ENCODE measurements around the gene HLA-F.
A peak's percentile ranks its signal among the peaks of the same experiment; 100 is the strongest.

The HLA-F gene

DNA sequence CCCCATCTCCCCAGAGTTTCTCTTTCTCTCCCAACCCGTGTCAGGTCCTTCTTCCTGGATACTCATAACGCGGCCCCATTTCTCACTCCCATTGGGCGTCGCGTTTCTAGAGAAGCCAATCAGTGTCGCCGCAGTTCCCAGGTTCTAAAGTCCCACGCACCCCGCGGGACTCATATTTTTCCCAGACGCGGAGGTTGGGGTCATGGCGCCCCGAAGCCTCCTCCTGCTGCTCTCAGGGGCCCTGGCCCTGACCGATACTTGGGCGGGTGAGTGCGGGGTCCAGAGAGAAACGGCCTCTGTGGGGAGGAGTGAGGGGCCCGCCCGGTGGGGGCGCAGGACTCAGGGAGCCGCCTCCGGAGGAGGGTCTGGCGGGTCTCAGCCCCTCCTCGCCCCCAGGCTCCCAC is at the start of gene HLA-F:
Gene HLA-F, plus strand, starts transcription at position 173 of the 404 bp plus-strand sequence. Its CDS starts 30 bp downstream, at position 203.
- DNase-seq (ENCODE audit: low spot score in 2 of 2), result no peak
- Histone ChIP-seq H3K9me3 (no peaks in the 10 kb centered on the region), H3K36me3 (replicated peaks) (no peaks in the 10 kb centered on the region), H3K4me3 (no peak within 1 kb of the TSS), H3K4me1 (no peaks in the 10 kb centered on the region), H3K27me3 (ENCODE audit: low read depth) (0 out of 2 replicates have a peak, but pooled peaks cover 2% of the 10 kb centered on the region)
- in situ Hi-C loops (cut with MboI; ENCODE audit: low sequenced_read_pairs), result loop anchor here (25.0 kb wide), 1 partner anchor 289 kb away; no protein-coding TSS in a partner anchor

DNA sequence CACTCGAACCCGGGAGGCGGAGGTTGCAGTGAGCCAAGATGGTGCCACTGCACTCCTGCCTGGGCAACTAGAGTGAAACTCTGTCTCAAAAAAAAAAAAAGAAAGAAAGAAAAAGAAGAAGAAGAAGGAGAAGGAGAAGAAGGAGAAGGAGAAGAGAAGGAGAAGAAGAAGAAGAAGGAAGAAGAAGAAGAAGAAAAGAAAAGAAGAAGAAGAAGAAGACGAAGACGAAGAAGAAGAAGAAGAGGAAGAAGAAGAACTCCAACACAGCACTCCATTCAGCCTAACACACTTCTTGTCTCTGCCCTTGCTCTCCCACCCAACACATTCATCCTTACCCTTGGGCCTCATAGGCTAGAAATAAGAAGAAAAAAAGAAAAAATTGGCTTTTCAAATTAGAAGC is 49.2 kb upstream of the HLA-F start:
- H3K9me3 ChIP-seq, result no peaks in the 10 kb centered on the region
- no peak overlapping the region for H3K4me3 ChIP-seq
- no peaks in the 10 kb centered on the region for H3K4me1 ChIP-seq
- no peaks in the 10 kb centered on the region for H3K27me3 ChIP-seq (ENCODE audit: low read depth)
- in situ Hi-C loops (cut with MboI; ENCODE audit: low sequenced_read_pairs), result no loop called here
- DNase-seq (ENCODE audit: low spot score in 2 of 2), result no peak
- H3K36me3 ChIP-seq (replicated peaks), result no peaks in the 10 kb centered on the region

DNA sequence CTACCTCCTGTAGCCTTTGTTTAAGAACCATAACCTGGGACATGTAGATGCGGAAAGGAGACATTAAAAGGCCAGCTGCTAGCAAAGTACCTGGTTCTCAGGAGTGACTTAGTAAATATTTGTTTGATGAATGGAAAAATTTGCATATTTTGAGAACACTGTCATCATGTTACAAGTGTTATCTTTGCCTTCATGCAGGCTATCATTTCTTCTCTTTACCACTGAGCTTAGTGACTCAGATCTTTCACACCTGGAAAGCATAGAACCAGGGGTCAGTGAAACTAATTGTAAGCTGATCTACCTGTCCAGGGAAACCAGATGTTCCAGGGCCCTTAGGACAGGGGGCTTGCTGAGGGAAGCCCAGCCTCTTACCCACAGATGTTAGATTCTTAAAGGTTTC is 47.7 kb upstream of the HLA-F start:
- Histone ChIP-seq H3K9me3 (no peaks in the 10 kb centered on the region), H3K27me3 (ENCODE audit: low read depth) (no peaks in the 10 kb centered on the region), H3K4me1 (no peaks in the 10 kb centered on the region), H3K36me3 (replicated peaks) (no peaks in the 10 kb centered on the region), H3K4me3 (no peak overlapping the region)
- no peak for DNase-seq (ENCODE audit: low spot score in 2 of 2)
- in situ Hi-C loops (cut with MboI; ENCODE audit: low sequenced_read_pairs), result no loop called here

DNA sequence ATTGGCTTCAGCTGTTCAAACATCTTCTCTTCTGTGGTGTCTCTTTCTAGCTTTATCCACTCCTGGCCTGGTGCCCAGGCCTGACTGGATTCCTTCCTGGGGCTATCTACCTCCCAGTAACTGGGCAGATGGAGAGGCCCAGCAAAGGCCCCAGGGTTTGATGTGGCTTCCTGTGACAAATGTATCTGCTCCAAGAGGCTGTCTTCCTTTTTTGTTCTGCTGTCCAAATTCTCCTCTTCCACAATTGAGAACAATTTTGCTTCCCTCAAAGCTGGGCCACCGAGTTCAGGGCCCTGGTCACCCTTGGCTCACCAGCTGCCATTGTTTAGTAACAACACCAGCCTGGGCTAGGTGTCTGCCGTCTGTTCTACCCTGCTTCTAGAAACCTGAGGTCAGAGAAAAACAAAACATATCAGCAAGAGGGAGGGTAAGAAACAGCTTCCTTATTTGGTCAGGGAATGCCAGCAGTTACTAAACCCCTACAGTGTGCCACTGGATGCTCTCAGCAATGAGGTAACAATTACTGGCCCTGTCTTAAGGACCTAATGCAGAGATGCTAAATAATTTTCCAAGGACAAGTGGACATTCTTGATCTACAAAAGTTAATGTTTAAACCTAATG is 46.1 kb upstream of the HLA-F start:
- Histone ChIP-seq H3K36me3 (replicated peaks) (no peaks in the 10 kb centered on the region), H3K27me3 (ENCODE audit: low read depth) (no peaks in the 10 kb centered on the region), H3K4me1 (no peaks in the 10 kb centered on the region), H3K9me3 (no peaks in the 10 kb centered on the region), H3K4me3 (no peak overlapping the region)
- no peak for DNase-seq (ENCODE audit: low spot score in 2 of 2)
- in situ Hi-C loops (cut with MboI; ENCODE audit: low sequenced_read_pairs), result no loop called here

DNA sequence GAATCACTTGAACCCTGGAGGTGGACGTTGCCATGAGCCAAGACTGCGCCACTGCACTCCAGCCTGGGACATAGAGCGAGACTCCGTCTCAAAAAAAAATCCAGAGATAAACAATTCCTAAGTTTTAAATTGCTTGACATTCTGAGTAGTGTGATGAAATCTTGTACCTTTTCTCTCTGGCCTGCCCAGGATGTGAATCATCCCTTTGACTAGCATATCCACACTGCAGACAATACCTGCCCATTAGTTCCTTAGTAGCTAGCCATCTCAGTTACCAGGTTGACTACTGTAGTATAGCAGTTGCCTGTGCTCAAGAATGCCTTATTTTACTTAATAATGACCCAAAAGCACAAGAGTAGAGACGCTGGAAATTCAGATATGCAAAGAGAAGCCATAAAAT is 45.1 kb upstream of the HLA-F start:
- no peaks in the 10 kb centered on the region for H3K9me3 ChIP-seq
- DNase-seq (ENCODE audit: low spot score in 2 of 2), result no peak
- H3K27me3 ChIP-seq (ENCODE audit: low read depth), result no peaks in the 10 kb centered on the region
- no peak overlapping the region for H3K4me3 ChIP-seq
- no peaks in the 10 kb centered on the region for H3K36me3 ChIP-seq (replicated peaks)
- in situ Hi-C loops (cut with MboI; ENCODE audit: low sequenced_read_pairs), result no loop called here
- H3K4me1 ChIP-seq, result no peaks in the 10 kb centered on the region

DNA sequence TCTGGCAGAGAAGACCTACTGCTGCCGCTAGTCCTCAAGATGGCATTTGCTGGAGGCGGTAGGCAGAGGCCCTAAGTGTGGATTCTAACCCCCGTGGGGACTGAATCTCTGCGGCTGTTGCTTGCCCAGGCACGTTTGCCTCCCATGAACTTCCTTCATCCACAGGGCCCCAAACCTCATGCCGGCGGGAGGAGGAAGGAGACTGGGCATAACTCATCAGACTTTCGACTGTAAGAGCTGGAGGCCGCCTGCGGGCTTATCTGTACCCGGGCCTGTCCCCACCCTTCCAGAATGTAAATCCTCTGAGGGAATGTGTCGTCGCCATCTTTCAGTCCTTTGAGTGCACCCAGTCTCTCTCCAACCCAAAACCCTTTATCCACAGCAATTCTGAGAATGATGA is 43.3 kb upstream of the HLA-F start:
- Histone ChIP-seq H3K4me1 (no peaks in the 10 kb centered on the region), H3K27me3 (ENCODE audit: low read depth) (no peaks in the 10 kb centered on the region), H3K4me3 (no peak overlapping the region), H3K36me3 (replicated peaks) (no peaks in the 10 kb centered on the region), H3K9me3 (no peaks in the 10 kb centered on the region)
- no peak for DNase-seq (ENCODE audit: low spot score in 2 of 2)
- in situ Hi-C loops (cut with MboI; ENCODE audit: low sequenced_read_pairs), result no loop called here

DNA sequence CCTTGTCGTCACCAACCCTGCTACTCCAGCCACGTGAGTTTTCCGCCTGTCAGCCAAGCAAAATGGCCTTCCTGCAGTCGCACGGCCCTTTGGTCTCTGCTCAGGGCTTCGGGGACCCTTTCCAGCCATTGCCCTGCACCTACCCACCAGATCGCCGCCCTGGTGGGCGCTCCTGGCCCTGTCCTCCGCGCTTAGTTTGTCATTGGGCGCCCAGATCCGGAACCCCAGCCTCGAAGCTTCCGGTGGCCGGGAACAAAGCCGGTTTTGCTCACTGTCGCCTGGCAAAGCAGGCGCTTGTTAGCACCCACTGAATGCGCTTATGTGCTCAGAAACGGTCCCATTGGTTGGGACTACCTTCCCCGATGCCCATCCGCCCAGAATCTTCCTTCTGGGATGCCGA is 42.8 kb upstream of the HLA-F start:
- no peak for DNase-seq (ENCODE audit: low spot score in 2 of 2)
- Histone ChIP-seq H3K36me3 (replicated peaks) (no peaks in the 10 kb centered on the region), H3K4me1 (no peaks in the 10 kb centered on the region), H3K27me3 (ENCODE audit: low read depth) (no peaks in the 10 kb centered on the region), H3K9me3 (no peaks in the 10 kb centered on the region), H3K4me3 (no peak overlapping the region)
- in situ Hi-C loops (cut with MboI; ENCODE audit: low sequenced_read_pairs), result no loop called here

DNA sequence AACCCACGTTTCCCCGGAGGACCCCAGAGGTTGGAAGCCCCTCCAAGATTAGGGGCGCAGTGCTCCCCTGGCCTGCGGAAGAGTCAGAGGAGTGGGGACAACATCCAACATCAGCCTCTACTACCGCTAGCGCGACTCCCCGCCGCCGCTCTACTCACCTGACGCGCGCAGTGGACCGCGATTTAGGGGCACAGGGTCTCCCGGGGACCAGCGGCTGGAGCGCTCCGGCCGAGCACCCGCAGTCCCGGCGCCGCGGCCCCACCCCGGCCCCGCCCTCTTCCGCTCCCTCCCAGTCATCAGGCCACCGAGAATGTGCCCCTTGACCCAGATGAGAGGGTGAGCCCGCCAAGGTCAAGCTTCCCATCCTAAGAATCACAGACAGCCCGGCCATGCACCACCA is 42.3 kb upstream of the HLA-F start, which contains the start of gene ZFP57:
Gene ZFP57, minus strand, starts transcription at position 249 of the 400 bp plus-strand sequence. CDS start 4,149 bp downstream, outside the sequence.
- no peaks in the 10 kb centered on the region for H3K36me3 ChIP-seq (replicated peaks)
- no peak within 1 kb of the TSS for H3K4me3 ChIP-seq
- in situ Hi-C loops (cut with MboI; ENCODE audit: low sequenced_read_pairs), result no loop called here
- no peaks in the 10 kb centered on the region for H3K4me1 ChIP-seq
- H3K9me3 ChIP-seq, result no peaks in the 10 kb centered on the region
- no peak for DNase-seq (ENCODE audit: low spot score in 2 of 2)
- H3K27me3 ChIP-seq (ENCODE audit: low read depth), result no peaks in the 10 kb centered on the region

DNA sequence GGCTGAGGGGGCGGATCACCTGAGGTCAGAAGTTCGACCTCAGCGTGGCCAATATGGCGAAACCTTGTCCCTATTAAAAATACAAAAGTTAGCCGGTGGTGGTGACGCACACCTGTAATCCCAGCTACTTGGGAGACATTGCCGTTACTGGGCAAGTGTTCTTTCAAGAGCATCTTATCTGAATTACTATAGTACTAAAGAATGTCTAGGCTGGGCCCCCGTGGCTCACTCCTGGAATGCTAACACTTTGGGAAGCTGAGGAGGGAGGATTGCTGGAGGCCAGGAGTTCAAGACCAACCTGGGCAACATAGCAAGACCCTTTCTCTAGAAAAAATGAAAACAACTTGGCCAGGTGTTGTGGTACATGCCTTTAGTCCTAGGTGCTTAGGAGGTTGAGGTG is 41.4 kb upstream of the HLA-F start:
- Histone ChIP-seq H3K4me1 (no peaks in the 10 kb centered on the region), H3K36me3 (replicated peaks) (no peaks in the 10 kb centered on the region), H3K4me3 (no peak overlapping the region), H3K27me3 (ENCODE audit: low read depth) (no peaks in the 10 kb centered on the region), H3K9me3 (no peaks in the 10 kb centered on the region)
- no peak for DNase-seq (ENCODE audit: low spot score in 2 of 2)
- in situ Hi-C loops (cut with MboI; ENCODE audit: low sequenced_read_pairs), result no loop called here

DNA sequence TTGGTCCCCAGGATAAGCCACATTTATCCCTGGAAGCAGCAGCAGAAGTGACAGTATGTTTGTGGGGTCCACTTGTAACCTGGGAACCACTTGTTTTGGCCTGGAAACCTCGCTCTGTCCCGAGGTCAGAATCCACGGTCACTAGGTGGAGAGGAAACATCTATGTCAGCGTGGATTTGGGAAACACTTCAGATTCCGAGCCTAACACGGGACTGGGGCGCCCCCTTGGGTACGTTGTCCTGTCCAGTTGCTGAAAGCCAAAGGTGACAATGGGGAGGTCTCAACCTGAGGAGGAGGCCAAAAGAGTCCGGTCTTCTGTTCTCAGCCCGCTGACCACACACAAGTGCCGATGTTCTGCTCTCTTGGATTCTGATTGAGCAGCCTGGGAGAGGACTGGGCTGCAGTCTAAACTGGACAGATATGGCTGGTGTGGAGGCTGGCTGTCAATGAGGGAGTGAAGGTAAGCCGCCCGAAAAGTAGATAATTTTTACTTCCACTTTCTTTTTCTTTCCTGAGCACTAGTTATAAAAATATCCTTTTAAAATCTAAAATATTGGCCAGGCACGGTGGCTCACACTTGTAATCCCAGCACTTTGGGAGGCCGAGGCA is 37.4 kb upstream of the HLA-F start:
- no peaks in the 10 kb centered on the region for H3K27me3 ChIP-seq (ENCODE audit: low read depth)
- peak in 1 of 2 experiments; percentile 48 for DNase-seq (ENCODE audit: low spot score in 2 of 2)
- H3K9me3 ChIP-seq, result no peaks in the 10 kb centered on the region
- in situ Hi-C loops (cut with MboI; ENCODE audit: low sequenced_read_pairs), result no loop called here
- no peaks in the 10 kb centered on the region for H3K36me3 ChIP-seq (replicated peaks)
- H3K4me1 ChIP-seq, result no peaks in the 10 kb centered on the region
- no peak overlapping the region for H3K4me3 ChIP-seq

DNA sequence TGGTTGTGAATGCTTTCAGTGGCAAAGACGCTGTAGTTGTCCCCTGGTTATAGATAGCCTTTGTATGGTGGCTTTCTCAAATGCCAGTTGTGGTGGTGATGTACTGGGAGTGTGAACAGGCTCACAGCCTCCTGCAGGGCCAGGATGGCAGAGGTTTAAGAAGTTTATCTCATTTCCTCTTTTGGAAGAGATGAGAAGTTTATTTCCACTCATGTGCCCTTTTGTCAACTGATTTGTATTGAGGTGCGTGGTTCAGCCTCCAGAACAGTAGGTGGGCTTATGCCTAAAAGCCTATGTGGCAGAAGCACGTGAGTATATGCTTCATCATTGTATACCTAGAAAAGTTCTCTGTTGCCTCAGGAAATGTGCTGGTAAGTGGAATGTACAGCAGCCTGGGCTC is 28.6 kb upstream of the HLA-F start:
- H3K27me3 ChIP-seq (ENCODE audit: low read depth), result no peaks in the 10 kb centered on the region
- in situ Hi-C loops (cut with MboI; ENCODE audit: low sequenced_read_pairs), result no loop called here
- H3K36me3 ChIP-seq (replicated peaks), result no peaks in the 10 kb centered on the region
- H3K9me3 ChIP-seq, result no peaks in the 10 kb centered on the region; the same call in none of the 2 replicates
- no peak for DNase-seq (ENCODE audit: low spot score in 2 of 2)
- H3K4me1 ChIP-seq, result no peaks in the 10 kb centered on the region
- H3K4me3 ChIP-seq, result no peak overlapping the region

DNA sequence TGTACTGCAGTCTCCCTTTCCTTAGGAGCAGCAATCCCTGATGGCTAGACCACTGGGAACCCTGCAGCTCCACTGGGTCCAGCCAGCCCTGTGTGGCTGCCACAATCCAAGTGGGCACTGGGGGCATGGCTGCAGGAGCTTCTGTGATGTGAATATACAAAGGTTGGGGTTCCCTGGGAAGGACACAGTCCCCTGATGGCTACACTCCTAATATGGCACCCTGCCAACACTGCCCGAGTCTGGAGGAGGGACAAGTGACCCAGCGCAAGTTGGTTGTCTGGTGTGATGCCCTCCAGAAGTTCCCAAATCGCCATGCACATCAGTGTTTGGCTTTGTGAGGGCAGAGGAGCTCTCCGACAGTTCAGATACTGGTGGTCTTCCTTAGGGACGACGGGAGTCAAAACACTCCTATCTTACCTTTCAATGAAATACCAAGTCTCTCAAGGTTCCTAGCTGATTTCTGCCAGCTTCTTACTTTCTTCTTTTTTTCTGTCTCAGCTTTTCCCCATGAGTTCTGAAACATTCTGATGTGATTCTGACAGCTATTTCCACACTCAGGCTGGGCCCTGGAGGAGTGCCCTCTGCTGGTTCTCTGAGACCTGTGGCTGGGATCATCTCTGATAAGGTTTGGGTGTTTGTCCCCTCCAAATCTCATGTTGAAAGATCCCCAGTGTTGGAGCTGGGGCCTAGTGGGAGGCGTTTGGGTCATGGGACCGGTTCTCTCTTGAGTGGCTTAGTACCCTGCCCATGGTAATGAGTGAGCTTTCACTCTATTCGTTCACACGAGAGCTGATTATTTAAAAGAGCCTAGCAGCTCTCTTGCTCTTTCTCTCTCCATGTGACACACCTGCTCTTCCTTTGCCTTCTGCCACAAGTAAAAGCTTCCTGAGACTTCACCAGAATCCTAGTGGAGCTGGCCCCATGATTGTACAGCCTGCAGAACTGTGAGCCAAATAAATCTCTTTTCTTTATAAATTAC is 26.8 kb upstream of the HLA-F start:
- in situ Hi-C loops (cut with MboI; ENCODE audit: low sequenced_read_pairs), result no loop called here
- no peaks in the 10 kb centered on the region for H3K36me3 ChIP-seq (replicated peaks)
- no peaks in the 10 kb centered on the region for H3K4me1 ChIP-seq
- no peaks in the 10 kb centered on the region; the same call in none of the 2 replicates for H3K9me3 ChIP-seq
- peak; percentile 11 to 51 for DNase-seq (ENCODE audit: low spot score in 2 of 2)
- H3K27me3 ChIP-seq (ENCODE audit: low read depth), result no peaks in the 10 kb centered on the region
- no peak overlapping the region for H3K4me3 ChIP-seq

DNA sequence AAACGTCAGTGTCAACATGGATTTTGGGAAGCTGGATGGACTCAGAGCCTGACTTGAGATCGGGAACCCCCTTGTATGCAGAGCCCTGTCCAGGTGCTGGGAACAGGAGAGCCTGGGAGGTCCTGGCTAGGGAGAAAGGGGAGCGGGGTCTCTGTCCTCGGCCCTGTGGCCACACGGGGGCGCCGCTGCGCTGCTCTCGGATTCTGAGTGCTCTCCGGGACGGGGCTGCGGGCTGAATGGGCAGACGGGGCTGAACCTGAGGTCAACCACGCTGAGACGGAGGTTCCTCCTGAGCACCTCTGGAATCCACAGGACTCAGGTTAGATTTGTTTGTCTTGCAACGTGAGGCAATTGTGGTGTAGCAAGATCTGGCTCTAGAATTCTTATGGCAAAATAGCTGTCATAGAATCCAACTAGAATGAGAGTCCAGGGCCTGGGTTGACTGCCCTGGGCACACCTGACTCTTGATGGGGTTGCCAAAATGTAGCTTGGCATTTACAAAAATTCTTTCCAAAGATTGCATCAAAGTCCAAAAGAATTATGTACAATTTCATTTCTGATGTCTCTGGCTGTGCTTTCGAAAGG is 20.6 kb upstream of the HLA-F start:
- no peaks in the 10 kb centered on the region for H3K4me1 ChIP-seq
- in situ Hi-C loops (cut with MboI; ENCODE audit: low sequenced_read_pairs), result loop anchor here (5.0 to 25.0 kb wide), 2 partner anchors 135 to 310 kb away; no protein-coding TSS in a partner anchor
- peaks cover 3% of the 10 kb centered on the region; the same call in 1 of the 2 replicates for H3K9me3 ChIP-seq
- no peaks in the 10 kb centered on the region for H3K36me3 ChIP-seq (replicated peaks)
- H3K4me3 ChIP-seq, result no peak overlapping the region
- H3K27me3 ChIP-seq (ENCODE audit: low read depth), result peaks cover 14% of the 10 kb centered on the region
- DNase-seq (ENCODE audit: low spot score in 2 of 2), result peak in 1 of 2 experiments; percentile 81
